ENCODE results near the gene HBP1.

- TF ChIP-seq CTCF (IDR thresholded peaks at IDR 0.05) (no peak), POLR2AphosphoS5 (IDR thresholded peaks at IDR 0.05) (no peak), POLR2A (IDR thresholded peaks at IDR 0.05) (no peak)
These were observed 4.7 kb upstream of the HBP1 start for GRCh38 chr7:107164092-107164491.

Data from stomach (tissue), 4 donors.